DMS114 treated with DMSO at 0.1 percent for 48 hours (cell line): ENCODE measurements around the gene DMXL1.

Experiments
- DNase-seq: peaks from one replicate; lab custom pipeline; 2025; ENCODE audit not compliant: unreplicated experiment; lab: John Stamatoyannopoulos, UW

DMXL1 gene

GRCh38 chr5:119269061-119269944 lies 198.4 kb downstream of the DMXL1 start:
- no peak for DNase-seq

GRCh38 chr5:119270121-119270565 lies 199.3 kb downstream of the DMXL1 start:
- DNase-seq, result no peak

- no peak for DNase-seq
These were observed 200.3 kb downstream of the DMXL1 start for GRCh38 chr5:119270960-119271757.

DNA sequence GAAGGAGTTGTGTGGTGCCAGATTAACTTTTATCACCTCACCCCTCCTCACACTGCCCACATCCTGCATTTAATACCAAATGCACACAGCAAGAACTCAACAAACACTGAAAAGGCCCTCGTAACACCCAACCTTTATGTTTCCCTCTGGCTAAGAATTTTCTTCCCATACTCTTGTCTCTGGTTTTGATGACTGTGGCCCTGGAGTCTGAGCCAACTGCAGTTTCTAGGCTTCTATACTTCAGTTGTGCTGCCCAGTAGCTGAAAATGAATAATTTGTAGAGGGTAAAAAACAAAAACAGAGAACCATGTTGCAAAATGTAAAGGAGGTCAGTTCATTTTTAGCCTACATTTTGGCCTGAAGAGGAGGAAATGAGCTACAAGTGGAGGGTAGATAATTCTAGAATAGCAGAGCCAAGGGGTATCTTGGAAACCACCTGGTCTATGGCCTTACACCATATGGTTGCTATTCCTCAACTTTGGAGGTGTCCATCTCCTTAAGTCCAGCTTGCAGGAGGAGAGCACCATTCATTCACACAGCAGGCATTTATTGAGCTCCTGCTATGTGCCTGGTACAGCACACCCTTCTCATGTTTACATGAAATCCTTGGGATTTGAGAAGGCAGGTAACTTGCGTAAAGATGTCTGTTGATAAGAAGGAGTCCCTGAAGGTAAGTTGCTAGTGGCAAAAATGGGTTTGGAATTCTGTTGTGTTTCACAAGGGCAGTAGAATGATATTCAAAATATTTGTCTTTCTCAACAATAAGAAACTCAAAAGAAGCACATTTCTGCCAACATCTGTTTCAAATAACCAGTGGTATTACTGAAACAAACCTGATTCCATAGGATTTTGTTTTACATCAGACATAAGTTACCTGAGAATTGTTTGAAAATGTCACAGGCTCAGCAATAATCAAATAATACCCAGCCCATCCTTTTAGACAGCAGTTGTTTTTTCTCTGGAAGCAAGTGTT lies 201.2 kb downstream of the DMXL1 start:
- DNase-seq, result no peak

- no peak for DNase-seq
These were observed 202.5 kb downstream of the DMXL1 start for GRCh38 chr5:119273391-119273839.

- no peak for DNase-seq
These were observed 203.3 kb downstream of the DMXL1 start for GRCh38 chr5:119274030-119274766.

- no peak for DNase-seq
These were observed 203.9 kb downstream of the DMXL1 start for GRCh38 chr5:119274767-119275130.

GRCh38 chr5:119275146-119275545 lies 204.3 kb downstream of the DMXL1 start:
- DNase-seq, result no peak

DNA sequence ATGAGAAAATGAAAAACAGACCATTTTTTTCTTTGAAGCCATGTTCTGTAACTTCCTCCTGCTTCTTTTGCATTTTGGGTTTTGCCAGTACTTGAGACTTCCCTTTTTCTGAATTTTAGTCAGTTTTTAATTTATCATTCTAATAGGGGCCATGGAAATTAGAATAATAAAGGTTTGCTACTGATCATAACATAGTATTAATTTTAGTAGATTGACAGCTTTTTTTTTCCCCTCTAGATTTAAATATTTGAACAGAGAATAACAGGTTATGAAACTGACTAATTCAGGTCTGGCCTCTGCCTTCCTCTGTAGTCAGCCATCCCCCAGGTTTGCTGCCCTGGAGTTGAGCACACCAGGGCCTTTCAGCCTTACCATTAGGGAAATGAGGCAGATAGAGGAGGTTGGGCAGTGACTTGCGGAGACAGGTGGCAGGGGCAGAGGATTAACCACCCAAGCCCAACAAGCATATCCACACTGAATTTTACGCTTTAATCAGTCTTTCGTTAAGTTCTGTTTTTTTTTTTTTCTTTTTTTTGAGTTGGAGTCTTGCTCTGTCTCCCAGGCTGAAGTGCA lies 204.8 kb downstream of the DMXL1 start:
- no peak for DNase-seq

DNA sequence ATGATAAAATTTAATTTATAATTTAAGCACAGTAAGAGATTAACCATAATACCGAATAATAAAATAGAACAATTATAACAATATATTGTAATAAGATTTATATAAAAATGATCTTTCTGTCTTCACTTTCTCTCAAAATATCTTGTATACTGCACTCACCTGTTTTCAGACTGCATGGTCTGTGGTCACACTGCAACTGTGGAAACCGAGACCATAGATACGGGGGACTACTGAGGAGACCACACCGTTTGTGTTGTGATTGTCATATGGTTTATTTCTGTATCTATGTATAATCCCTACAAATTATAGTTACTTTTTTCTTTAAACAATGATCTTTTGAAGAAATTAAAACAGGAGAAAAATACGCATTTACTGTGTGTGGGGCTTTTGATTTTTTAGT lies 206.1 kb downstream of the DMXL1 start:
- no peak for DNase-seq

- DNase-seq, result no peak
These were observed 208.2 kb downstream of the DMXL1 start for GRCh38 chr5:119279093-119279492.

DNA sequence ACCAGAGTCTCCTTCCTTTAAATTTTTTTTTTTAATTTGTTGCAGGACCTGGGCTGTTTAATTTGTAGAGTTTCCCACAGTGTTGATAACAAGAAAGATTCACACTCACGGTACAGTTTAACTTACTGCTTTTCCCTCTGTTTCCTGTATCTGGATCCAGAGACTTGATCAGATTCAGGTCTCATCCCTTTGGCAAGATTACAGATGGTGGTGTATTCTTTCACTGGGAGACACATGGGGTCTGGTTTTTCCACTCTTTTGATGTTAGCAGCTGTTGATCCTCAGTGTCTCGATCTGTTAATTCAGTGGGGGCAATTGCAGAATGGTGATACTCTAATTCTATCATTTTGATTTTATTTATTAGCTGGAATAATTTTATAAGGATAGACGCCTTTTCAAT lies 209.5 kb downstream of the DMXL1 start:
- DNase-seq, result no peak

GRCh38 chr5:119282628-119283027 lies 211.7 kb downstream of the DMXL1 start:
- no peak for DNase-seq

GRCh38 chr5:119284031-119284430 lies 213.1 kb downstream of the DMXL1 start:
- no peak for DNase-seq

DNA sequence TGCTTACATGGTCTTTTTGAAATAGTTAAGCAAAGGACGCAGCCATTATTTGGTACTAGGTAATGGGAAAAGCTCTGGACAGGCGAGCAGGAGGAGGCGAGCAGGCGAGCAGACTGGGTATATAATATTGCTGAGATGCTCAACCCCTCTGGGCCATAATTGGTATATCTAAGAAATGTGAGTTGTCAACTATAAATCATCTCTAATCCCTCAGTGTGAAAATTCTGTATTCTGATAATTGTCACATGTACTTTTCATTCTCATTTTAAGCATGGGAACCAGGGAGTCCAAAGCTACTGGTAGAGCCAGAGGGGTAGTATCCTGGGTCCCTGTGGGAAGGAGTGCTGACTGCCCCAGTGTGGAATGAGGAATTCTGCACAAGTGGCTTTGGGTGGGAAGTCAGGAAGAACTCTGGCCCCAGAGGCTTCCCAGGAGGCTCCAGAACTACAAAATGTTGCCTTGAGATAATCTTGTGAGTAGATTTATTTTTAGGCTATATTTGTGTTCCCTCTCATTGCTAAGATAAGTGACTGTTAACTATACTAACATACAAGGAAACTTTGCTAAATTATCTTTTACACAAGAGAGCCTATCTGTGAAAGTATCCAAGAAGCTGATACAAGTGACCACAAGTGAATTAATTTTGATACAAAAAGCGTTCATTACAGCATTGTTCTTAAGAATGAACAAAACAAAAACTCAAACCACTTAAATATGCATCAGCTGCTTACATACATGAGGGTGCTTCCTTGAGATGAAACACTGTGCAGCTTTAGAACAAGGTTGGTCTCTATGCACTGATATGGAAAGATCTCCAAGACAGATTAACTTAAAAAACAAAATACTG lies 214.4 kb downstream of the DMXL1 start:
- no peak for DNase-seq

DNA sequence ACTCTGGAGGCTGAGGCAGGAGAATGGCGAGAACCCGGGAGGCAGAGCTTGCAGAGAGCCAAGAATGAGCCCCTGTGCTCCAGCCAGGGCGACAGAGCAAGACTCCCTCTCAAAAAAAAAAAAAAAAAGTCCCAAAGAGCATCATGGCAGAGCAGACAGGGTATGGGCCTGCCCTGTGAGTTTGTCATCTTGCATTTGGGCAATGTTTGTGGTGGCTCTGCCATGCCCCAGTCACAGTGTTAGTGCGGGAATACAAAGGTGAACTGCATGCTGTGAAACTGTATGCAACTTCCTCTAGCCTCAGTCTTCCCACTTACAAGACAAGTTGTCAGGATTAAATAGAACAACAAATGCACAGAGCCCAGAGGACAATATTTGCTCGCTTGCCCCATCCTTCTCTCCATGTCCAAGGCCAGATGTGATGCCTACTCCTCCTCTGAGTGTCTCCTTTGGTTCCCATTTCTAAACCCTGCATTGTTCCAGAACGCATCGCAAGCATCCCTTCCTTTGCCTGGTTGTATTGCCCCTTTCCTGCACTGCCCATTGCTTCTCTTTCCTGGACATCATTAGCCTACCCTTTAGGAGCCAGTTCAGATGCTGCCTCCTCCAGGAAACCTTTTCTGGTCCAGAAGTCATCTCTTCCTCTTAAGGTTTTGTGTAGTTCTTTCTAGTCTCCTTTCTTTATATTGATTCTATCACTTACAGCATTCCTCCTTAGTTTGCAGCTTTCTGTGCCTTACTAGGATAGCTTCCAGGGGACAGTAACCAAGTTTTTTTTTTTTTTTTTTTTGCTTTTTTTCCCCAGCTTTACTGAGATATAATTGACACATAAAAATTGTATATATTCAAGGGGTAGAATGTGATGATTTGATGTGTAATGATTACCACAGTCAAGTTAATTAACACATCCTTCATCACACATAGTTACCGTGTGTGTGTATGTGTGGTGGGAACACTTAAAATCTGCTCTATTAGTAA lies 215.9 kb downstream of the DMXL1 start:
- DNase-seq, result no peak

GRCh38 chr5:119287547-119288111 lies 216.7 kb downstream of the DMXL1 start:
- no peak for DNase-seq
